Measurements from ENCODE around the gene RASGRP1. TPM values are rescaled to one million over a fixed set of nuclear protein-coding genes. Genes with fewer than 3 reads are reported as not detected.
"Not testable (repeated sequence)": the region's sequence is repeated elsewhere in the genome, so short reads cannot be mapped to it uniquely, and the experiment has no call there.

Gene RASGRP1
- total and polyA plus RNA-seq, 2 donors = 0.18 to 0.74 TPM

DNA sequence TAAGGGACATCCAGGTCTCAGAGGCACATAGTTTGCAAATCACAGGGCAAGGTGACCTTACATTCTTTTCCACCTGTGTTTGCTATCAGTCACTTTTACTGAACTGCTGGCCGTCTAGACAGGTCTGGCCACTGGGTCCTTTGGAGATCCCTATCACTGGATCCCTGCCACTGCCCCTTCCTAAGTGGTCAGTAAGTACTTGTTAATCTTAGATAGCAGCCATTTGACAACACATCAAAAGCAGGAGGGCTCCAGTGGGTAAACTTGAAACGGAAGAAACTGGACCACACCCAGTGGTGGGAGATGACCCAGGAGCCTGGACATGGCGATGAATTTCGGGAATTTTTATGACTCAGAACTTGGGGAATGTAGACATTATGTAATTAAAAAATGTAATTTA is 28.9 kb upstream of the RASGRP1 start:
- no peak for DNase-seq (ENCODE audit: extremely low spot score)
- 31% methylated on average over 4 of the region's 4 CpGs for WGBS
- Histone ChIP-seq H3K27ac (ENCODE audit: low read depth) (no peak overlapping the region), H3K4me3 (ENCODE audit: low read depth, low read length) (no peak overlapping the region), H3K4me1 (ENCODE audit: insufficient read depth) (no peaks in the 10 kb centered on the region), H3K36me3 (ENCODE audit: insufficient read depth) (no peaks in the 10 kb centered on the region)

DNA sequence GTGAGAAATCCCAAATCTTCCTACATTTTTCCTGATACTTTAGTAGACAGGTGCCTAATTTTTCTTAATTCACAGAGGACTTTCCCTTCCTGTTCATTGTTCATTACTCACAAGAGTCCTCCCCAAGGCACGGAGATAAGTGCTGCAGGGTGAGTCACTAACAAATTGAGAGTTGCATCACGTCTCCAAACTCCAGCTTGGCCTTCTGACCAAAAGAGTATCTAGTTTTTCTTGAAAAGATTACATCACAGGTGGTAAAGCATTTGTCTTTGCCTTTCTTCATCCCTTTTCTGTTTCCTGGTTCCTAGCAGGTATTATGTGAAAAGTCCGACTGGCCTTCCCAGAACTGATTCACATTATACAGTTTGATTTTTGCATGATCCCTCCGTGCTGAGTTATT is 24.9 kb upstream of the RASGRP1 start:
- H3K4me3 ChIP-seq (ENCODE audit: low read depth, low read length) = no peak overlapping the region
- no peaks in the 10 kb centered on the region for H3K4me1 ChIP-seq (ENCODE audit: insufficient read depth)
- WGBS = 59% methylated on average over 4 of the region's 4 CpGs
- H3K36me3 ChIP-seq (ENCODE audit: insufficient read depth) = no peaks in the 10 kb centered on the region
- no peak overlapping the region for H3K27ac ChIP-seq (ENCODE audit: low read depth)
- DNase-seq (ENCODE audit: extremely low spot score) = no peak

DNA sequence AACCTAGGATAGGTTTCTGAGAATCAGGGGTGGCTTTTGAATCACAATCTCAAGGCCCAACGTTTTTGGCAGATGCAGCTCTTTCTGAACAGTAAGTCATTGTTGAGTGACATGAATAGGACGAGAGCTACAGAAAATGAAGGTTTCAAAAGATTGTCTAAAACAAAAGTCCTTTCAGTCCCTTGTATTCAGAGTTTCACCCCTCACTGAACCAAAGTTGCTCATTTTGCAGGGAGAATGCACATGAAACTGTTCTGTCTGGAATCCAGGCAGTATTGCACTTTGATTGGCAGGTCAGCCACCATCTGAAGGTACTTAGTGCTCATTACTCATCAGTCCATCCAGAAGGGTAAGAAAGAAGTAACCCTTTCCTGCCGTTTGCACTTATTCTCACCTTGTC is 24.1 kb upstream of the RASGRP1 start:
- Histone ChIP-seq H3K4me1 (ENCODE audit: insufficient read depth) (no peaks in the 10 kb centered on the region), H3K36me3 (ENCODE audit: insufficient read depth) (no peaks in the 10 kb centered on the region), H3K27ac (ENCODE audit: low read depth) (no peak overlapping the region), H3K4me3 (ENCODE audit: low read depth, low read length) (no peak overlapping the region)
- no peak for DNase-seq (ENCODE audit: extremely low spot score)
- 42% methylated on average over 3 of the region's 3 CpGs for WGBS

DNA sequence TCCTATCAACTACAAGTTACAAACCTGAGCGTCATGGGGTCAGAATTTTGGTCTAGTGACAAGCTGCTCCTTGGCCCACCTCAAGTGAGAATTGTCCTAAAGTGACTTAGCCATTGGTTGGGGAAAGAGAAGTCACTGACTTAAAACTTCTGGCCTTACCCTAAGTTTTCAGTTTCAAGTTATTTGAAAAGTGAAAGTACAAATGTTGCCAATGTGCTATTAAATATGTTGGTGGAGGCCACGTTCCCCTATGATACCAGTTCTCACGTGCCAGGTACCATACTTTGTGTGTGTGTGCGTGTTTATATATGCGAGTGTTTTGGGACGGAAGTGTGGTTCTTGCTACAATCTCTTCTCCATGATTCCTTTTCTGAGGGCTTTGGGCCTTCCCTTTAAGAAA is 22.6 kb upstream of the RASGRP1 start:
- DNase-seq (ENCODE audit: extremely low spot score) = no peak
- Histone ChIP-seq H3K27ac (ENCODE audit: low read depth) (no peak overlapping the region), H3K36me3 (ENCODE audit: insufficient read depth) (no peaks in the 10 kb centered on the region), H3K4me1 (ENCODE audit: insufficient read depth) (no peaks in the 10 kb centered on the region), H3K4me3 (ENCODE audit: low read depth, low read length) (no peak overlapping the region)
- WGBS = 82% methylated on average over 6 of the region's 6 CpGs

DNA sequence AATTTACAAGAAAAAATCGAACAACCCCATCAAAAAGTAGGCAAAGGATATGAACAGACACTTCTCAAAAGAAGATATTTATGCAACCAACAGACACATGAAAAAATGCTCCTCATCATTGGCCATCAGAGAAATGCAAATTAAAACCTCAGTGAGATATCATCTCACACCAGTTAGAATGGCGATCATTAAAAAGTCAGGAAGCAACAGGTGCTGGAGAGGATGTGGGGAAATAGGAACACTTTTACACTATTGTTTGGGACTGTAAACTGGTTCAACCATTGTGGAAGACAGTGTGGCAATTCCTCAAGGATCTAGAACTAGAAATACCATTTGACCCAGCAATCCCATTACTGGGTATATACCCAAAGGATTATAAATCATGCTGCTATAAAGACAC is 21.4 kb upstream of the RASGRP1 start:
- 90% methylated on average over 2 of the region's 2 CpGs for WGBS
- DNase-seq (ENCODE audit: extremely low spot score); H3K27ac ChIP-seq (ENCODE audit: low read depth); H3K36me3 ChIP-seq (ENCODE audit: insufficient read depth); H3K4me1 ChIP-seq (ENCODE audit: insufficient read depth); H3K4me3 ChIP-seq (ENCODE audit: low read depth, low read length): not testable (repeated sequence)

DNA sequence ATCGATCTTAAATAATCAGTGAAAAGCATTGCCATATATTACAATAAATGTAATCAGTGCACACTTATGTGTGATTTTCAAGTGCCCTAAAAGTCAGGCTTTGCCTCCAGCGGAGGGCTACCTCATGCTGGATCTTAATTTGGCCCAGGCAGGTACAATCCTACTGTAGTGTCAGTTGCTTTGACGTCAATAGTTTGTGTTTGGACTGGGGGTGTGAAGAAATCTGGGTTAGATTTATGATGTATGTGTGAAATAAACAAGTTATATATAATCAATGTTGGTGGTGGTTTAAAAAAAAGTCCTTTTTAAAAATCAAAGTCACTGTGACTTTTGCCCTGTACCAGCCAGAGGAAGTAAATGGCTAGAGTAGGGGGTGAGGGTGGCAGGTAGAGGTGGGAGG is 14.0 kb upstream of the RASGRP1 start:
- DNase-seq (ENCODE audit: extremely low spot score) = no peak
- Histone ChIP-seq H3K27ac (ENCODE audit: low read depth) (no peak overlapping the region), H3K36me3 (ENCODE audit: insufficient read depth) (no peaks in the 10 kb centered on the region), H3K4me1 (ENCODE audit: insufficient read depth) (no peaks in the 10 kb centered on the region), H3K4me3 (ENCODE audit: low read depth, low read length) (no peak overlapping the region)
- 86% methylated on average over 3 of the region's 3 CpGs for WGBS

DNA sequence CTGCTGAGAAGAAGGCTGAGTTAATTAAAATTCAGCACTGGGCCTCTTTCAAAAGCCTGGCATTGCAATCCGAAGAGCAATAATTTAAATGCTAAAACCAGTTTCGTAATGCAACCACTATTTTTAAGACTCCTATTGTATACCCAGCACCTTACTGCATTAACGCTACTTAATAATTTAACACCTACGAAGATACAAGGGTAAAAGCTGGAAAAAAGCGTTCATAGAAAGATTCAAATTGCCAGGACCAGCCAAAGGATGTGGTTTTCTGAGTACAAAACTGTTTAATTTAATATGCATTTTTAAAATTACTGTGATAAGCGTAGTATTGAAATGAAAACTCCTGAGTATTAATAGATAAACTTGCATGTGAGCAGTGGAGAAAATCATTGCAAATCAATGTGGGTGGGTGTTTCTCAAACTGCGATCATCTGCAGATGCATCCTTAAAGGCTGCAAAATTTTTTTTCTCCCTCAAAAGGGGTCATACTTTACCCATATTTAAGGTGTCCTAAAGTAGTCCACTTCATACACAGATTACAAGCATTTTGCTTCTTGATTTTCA is 12.9 kb upstream of the RASGRP1 start:
- 81% methylated on average over 7 of the region's 7 CpGs for WGBS
- no peak for DNase-seq (ENCODE audit: extremely low spot score)
- H3K27ac ChIP-seq (ENCODE audit: low read depth) = no peak overlapping the region

DNA sequence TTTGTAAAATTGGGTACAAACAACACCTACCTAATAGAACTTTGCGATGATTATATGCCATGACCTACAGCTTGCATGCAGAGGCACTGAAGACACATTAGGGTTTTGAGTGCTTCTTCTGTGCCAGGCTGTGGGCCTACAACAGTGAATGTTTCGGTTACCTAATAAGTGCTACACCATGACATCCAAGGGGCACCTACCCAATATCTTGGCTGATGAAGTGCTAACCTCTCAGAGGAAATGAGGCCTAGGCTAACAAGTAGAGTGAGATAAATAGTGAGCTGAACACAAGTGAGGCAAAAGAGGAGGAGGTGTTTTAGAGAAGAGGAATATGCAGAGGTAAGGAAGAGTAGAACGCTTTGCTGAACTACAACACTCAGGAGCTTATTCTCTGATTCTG is 12.2 kb upstream of the RASGRP1 start:
- no peak for DNase-seq (ENCODE audit: extremely low spot score)
- H3K4me1 ChIP-seq (ENCODE audit: insufficient read depth) = no peaks in the 10 kb centered on the region
- H3K4me3 ChIP-seq (ENCODE audit: low read depth, low read length) = no peak overlapping the region
- H3K27ac ChIP-seq (ENCODE audit: low read depth) = no peak overlapping the region
- 98% methylated on average over 3 of the region's 3 CpGs for WGBS
- no peaks in the 10 kb centered on the region for H3K36me3 ChIP-seq (ENCODE audit: insufficient read depth)

More for the DNA sequence above, 12.9 kb upstream of the RASGRP1 start:
- H3K36me3 ChIP-seq (ENCODE audit: insufficient read depth) = no peaks in the 10 kb centered on the region
- H3K4me3 ChIP-seq (ENCODE audit: low read depth, low read length) = no peak overlapping the region
- no peaks in the 10 kb centered on the region for H3K4me1 ChIP-seq (ENCODE audit: insufficient read depth)

DNA sequence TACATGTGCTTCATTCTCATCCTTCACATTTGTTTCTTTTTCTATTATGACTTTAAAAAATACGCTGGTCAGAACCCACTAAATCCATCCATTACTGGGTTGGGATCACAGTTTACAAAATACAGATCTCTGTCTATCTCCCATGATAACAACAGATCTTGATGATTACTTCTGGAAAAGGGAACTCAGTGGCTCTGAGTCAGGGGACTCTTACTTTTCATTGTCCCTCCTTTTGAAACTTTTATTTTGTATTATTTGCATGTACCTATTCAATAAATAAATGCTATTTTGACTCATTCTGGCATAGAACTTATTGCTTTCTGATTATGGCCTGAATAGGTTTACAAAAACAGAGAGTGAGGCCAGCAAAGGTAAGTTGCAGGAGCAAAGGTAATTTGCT is 11.6 kb upstream of the RASGRP1 start:
- H3K27ac ChIP-seq (ENCODE audit: low read depth) = no peak overlapping the region
- no peaks in the 10 kb centered on the region for H3K4me1 ChIP-seq (ENCODE audit: insufficient read depth)
- no peak overlapping the region for H3K4me3 ChIP-seq (ENCODE audit: low read depth, low read length)
- no peak for DNase-seq (ENCODE audit: extremely low spot score)
- 67% methylated on average over 1 of the region's 1 CpG for WGBS
- H3K36me3 ChIP-seq (ENCODE audit: insufficient read depth) = no peaks in the 10 kb centered on the region

DNA sequence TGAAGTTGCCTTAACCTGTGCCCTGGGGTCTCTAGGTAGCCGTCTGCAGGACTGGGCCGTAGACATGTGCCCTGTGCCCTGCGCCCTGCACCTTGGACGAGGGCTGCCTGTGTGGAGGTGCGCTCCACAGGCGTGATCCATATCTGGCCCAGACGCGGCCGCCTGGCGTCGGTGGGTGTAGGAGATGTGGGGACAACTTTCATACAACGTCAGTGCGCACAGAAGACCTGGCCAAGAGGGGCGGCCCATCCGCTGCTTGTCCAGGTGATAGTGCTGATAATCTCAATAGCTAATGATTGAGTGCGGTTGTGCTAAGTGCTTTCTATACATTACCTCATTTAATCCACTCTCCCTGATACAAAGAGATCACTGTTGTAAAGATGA is 665 bp upstream of the RASGRP1 start:
- H3K27ac ChIP-seq (ENCODE audit: low read depth) = no peak overlapping the region
- 57% methylated on average over 16 of the region's 16 CpGs for WGBS
- H3K4me3 ChIP-seq (ENCODE audit: low read depth, low read length) = no peak overlapping the region
- no peak for DNase-seq (ENCODE audit: extremely low spot score)
- no peaks in the 10 kb centered on the region for H3K4me1 ChIP-seq (ENCODE audit: insufficient read depth)
- no peaks in the 10 kb centered on the region for H3K36me3 ChIP-seq (ENCODE audit: insufficient read depth)

DNA sequence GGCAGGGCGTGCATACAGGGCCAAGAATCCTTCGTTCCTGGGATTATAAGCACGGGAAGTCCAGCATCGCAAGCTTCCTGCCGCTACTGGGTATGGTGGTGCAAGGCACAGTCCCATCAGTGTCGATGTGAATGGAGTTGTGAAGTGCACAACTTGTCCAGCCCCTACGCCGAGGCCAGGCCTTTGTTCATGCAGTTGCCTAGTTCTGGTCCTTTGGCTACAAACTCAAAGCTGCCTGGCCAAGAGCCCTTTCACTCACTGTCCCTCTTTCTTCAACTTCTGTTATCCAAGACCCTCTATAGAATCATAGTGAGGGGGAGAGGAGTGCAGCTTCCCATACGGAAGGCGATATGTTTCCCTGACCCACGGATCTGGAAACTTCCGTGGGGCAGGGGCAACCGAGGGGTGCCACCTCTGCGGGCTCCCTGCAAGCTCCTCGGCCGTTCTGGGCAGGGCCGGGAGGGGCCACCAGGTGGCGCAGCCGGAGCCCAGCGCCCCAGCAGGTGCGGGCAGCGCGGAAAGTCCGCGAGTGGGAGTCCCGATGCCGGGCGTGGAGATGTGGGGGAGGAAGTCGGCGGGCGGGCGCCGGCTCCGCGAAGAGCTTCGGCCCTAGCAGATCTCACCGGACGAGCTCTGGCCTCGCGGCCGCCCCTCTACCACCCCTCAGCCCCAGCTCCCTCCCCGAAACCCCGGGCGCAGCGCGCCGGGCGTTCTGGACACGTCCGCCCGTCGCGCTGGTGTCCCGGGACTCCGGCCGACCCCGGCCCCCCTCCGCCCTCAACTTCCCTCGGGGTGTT is 693 bp downstream of the RASGRP1 start:
- no peak overlapping the region for H3K27ac ChIP-seq (ENCODE audit: low read depth)
- no peaks in the 10 kb centered on the region for H3K4me1 ChIP-seq (ENCODE audit: insufficient read depth)
- 10% methylated on average over 59 of the region's 59 CpGs for whole genome bisulfite sequencing
- no peaks in the 10 kb centered on the region for H3K36me3 ChIP-seq (ENCODE audit: insufficient read depth)
- no peak for DNase-seq (ENCODE audit: extremely low spot score)
- peak overlapping the region; percentile 34 for H3K4me3 ChIP-seq (ENCODE audit: low read depth, low read length)

DNA sequence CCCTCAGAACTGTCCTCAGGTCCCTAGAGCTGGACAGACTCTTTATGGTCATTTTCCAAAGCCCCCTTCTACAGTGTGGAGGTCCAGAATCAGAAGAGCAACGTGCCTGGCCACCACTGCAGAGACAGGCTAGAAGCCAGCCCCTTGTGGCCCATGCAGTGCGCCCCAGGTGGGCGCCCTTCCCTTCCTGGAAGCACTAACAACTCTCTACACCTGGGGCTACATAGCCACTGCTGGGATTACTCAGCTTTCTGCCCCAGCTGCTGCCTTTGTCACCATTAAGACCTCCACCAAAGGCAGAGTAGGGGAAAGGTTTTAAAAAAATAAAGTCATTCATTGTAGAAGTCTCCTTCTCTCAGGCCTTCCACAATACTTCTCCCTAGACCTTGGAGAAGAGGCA is 2.3 kb downstream of the RASGRP1 start:
- no peaks in the 10 kb centered on the region for H3K36me3 ChIP-seq (ENCODE audit: insufficient read depth)
- DNase-seq (ENCODE audit: extremely low spot score) = no peak
- no peaks in the 10 kb centered on the region for H3K4me1 ChIP-seq (ENCODE audit: insufficient read depth)
- H3K4me3 ChIP-seq (ENCODE audit: low read depth, low read length) = no peak overlapping the region
- H3K27ac ChIP-seq (ENCODE audit: low read depth) = no peak overlapping the region
- WGBS = 84% methylated on average over 3 of the region's 3 CpGs

DNA sequence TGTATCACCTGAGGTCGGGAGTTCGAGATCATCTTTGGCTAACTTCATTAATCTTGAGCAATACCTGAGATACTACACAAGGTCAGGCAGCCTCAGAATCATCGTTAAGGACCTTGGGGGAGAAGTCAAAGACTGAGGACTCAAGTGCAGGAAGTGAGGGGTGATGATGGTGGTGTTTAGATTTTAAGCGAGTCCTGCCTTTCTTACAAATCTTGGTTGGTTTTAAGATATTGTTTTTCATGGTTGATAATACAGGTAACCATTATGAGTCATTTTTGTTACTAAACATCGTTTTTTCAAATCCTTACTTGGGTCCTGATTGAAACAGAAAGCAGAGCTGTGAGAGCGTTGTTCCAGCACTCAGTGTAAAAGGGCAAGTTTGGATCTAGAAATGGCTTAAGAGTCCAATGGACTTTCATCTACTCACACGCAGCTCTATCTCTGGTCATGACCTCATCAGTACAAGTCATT is 4.1 kb downstream of the RASGRP1 start:
- Histone ChIP-seq H3K36me3 (ENCODE audit: insufficient read depth) (no peaks in the 10 kb centered on the region), H3K4me1 (ENCODE audit: insufficient read depth) (no peaks in the 10 kb centered on the region), H3K4me3 (ENCODE audit: low read depth, low read length) (no peak overlapping the region), H3K27ac (ENCODE audit: low read depth) (no peak overlapping the region)
- no peak for DNase-seq (ENCODE audit: extremely low spot score)
- 79% methylated on average over 7 of the region's 7 CpGs for WGBS

DNA sequence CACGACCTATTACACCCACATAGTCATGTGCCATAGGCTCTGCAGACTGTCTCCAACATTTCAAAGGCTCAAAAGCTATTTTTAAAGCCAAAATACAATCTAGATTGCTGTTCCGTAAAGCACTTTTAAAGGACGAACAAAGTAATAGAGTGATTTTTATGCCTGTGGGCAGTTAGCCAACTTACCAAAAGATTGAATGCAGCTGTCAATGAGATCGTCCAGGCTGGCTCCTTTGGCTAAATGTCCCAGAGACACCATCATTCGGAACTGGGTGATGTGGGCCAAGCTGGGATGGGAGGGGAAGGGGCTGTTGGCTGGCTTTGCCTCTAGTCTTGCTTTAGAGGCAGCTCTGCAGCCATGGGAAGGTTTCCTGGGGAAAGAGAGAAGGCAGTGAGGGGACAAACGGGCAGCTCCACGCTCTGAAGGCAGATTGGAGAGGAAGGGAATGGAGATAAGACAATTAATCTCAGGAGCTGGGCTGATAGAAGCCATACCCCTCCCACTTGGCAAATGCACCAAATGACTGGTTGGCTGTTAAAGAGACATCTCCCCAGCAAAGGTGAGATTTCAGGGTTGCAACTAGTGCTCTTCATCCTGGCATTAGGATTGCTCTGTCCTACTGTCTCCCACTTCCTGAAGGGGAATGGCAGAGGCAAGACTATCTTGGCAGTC is 4.8 kb downstream of the RASGRP1 start:
- H3K4me3 ChIP-seq (ENCODE audit: low read depth, low read length) = no peak overlapping the region
- WGBS = 24% methylated on average over 7 of the region's 7 CpGs
- H3K36me3 ChIP-seq (ENCODE audit: insufficient read depth) = no peaks in the 10 kb centered on the region
- DNase-seq (ENCODE audit: extremely low spot score) = no peak
- no peak overlapping the region for H3K27ac ChIP-seq (ENCODE audit: low read depth)
- no peaks in the 10 kb centered on the region for H3K4me1 ChIP-seq (ENCODE audit: insufficient read depth)

Data from urinary bladder (tissue), 4 donors.